GM12875 (cell line): ENCODE results near the gene PAWR.

Experiments used
- H3K4me3 ChIP-seq: one replicate; pipeline ENCODE4 v1.5.1; 2011; ENCODE audit warnings: low read depth, low read length, control low read depth
- CTCF ChIP-seq: IDR thresholded peaks from 2 replicates; pipeline ENCODE4 v1.5.1; 2011; ENCODE audit warnings: low read depth, mild to moderate bottlenecking, control low read depth, inconsistent platforms, low read length, moderate library complexity, borderline replicate concordance; ENCODE audit not compliant: insufficient read depth

Gene PAWR

GRCh38 chr12:79691511-79692248 is 916 bp upstream of the PAWR start:
- TF ChIP-seq CTCF = no peak

GRCh38 chr12:79690142-79690637 is 574 bp downstream of the PAWR start:
- peak overlapping the region; percentile 68 for H3K4me3 ChIP-seq
- TF ChIP-seq CTCF = no peak

More at GRCh38 chr12:79691511-79692248, 916 bp upstream of the PAWR start:
- H3K4me3 ChIP-seq = peak overlapping the region; percentile 68

GRCh38 chr12:79689477-79690141 is 1.2 kb downstream of the PAWR start:
- H3K4me3 ChIP-seq = peak overlapping the region; percentile 68
- TF ChIP-seq CTCF = no peak

GRCh38 chr12:79689061-79689476 is 1.7 kb downstream of the PAWR start:
- no peak for TF ChIP-seq CTCF
- H3K4me3 ChIP-seq = peak overlapping the region; percentile 68

- no peak for TF ChIP-seq CTCF
- peak overlapping the region; percentile 68 for H3K4me3 ChIP-seq
Observed at GRCh38 chr12:79688376-79689060, 2.2 kb downstream of the PAWR start.

- no peak for TF ChIP-seq CTCF
- H3K4me3 ChIP-seq = no peak overlapping the region
Observed at GRCh38 chr12:79687711-79688260, 3.0 kb downstream of the PAWR start.
